Peyer's patch (tissue), 4 donors: ENCODE results near the gene MYO15A.

Experiments
- POLR2A ChIP-seq, 2 donors: fragments of 450-650 bp; IDR thresholded peaks; one replicate each; pipeline ENCODE4 v1.5.1; 2017; ENCODE audit warnings: antibody characterized with exemption in 2 of 2, mild to moderate bottlenecking in 2 of 2, moderate library complexity in 2 of 2
- TF ChIP-seq, protein P1 (sequence below), 6 experiments: fragments of 450-650 bp in 4 of 6; fragments of 200-600 bp in 2 of 6; sonication (generic) in 1 of 6; IDR thresholded peaks; one replicate each; pipeline ENCODE4 v1.5.1; 2017 to 2019; ENCODE audit warnings: antibody characterized with exemption in 6 of 6, mild to moderate bottlenecking in 3 of 6, moderate library complexity in 1 of 6

DNA sequence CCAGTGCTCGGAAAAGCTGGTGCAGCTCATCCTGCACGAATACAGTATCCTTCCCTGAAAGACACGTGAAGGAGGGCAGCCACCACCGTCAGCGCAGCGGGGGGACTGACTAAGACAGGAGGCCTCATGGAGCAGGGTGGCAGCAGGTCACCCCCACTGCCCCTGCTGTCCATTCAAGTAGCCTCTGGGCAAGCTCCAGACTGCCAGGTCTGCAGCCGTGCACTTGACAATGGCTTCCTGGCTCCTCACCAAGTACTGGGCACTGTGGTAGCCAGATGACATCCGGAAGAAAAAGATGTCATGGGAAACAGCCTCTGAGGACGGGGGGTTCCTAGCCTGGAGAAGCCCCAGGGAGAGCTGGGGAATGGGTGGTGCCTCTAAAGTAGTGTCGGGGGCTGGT is 7.9 kb upstream of the MYO15A start:
- TF ChIP-seq, protein P1, sequence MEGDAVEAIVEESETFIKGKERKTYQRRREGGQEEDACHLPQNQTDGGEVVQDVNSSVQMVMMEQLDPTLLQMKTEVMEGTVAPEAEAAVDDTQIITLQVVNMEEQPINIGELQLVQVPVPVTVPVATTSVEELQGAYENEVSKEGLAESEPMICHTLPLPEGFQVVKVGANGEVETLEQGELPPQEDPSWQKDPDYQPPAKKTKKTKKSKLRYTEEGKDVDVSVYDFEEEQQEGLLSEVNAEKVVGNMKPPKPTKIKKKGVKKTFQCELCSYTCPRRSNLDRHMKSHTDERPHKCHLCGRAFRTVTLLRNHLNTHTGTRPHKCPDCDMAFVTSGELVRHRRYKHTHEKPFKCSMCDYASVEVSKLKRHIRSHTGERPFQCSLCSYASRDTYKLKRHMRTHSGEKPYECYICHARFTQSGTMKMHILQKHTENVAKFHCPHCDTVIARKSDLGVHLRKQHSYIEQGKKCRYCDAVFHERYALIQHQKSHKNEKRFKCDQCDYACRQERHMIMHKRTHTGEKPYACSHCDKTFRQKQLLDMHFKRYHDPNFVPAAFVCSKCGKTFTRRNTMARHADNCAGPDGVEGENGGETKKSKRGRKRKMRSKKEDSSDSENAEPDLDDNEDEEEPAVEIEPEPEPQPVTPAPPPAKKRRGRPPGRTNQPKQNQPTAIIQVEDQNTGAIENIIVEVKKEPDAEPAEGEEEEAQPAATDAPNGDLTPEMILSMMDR (IDR thresholded peaks at IDR 0.05) = no peak
- TF ChIP-seq POLR2A (IDR thresholded peaks at IDR 0.05) = no peak
